Adrenal gland (tissue), 12 donors: Measurements from ENCODE around the gene ADCY2. TPM values are rescaled to one million over a fixed set of nuclear protein-coding genes. Genes with fewer than 3 reads are reported as not detected.

Source experiments
- DNase-seq, 7 donors: peaks; one replicate each; pipeline ENCODE4 v3.0.0-alpha.2; 2019 to 2020
- H3K27ac ChIP-seq, 5 donors: fragments of 200-600 bp; sonication (generic) in 4 of 5; 1 replicate in 3 of 5; 2 replicates in 2 of 5; pipeline versions ENCODE4 v1.5.1 to v1.8.0; 2016 to 2020; ENCODE audit warnings: mild to moderate bottlenecking in 1 of 5
- H3K27me3 ChIP-seq: fragments of 200-600 bp; 2 replicates; pipeline ENCODE4 v1.8.0; 2021
- H3K36me3 ChIP-seq, 2 donors: fragments of 200-600 bp; replicated peaks in 1 of 2; 1 replicate in 1 of 2; 2 replicates in 1 of 2; pipeline versions ENCODE4 v1.5.1 to v1.8.0; 2018 to 2022
- H3K4me1 ChIP-seq, 2 donors: fragments of 200-600 bp; replicated peaks in 1 of 2; 1 replicate in 1 of 2; 2 replicates in 1 of 2; pipeline versions ENCODE4 v1.5.1 to v1.8.0; 2018 to 2021
- H3K4me3 ChIP-seq, 4 donors: fragments of 200-600 bp; sonication (generic) in 3 of 4; one replicate each; pipeline ENCODE4 v1.5.1; 2016 to 2018
- H3K9me3 ChIP-seq, 3 donors: fragments of 200-600 bp; sonication (generic) in 1 of 3; replicated peaks in 1 of 3; 1 replicate in 2 of 3; 2 replicates in 1 of 3; pipeline versions ENCODE4 v1.5.1 to v1.8.0; 2016 to 2021
- POLR2A ChIP-seq, 2 donors: fragments of 450-650 bp; IDR thresholded peaks; one replicate each; pipeline ENCODE4 v1.6.1; 2017; ENCODE audit warnings: antibody characterized with exemption in 2 of 2, mild to moderate bottlenecking in 2 of 2, moderate library complexity in 1 of 2
- WGBS, 4 donors: extraction: QIAGEN DNeasy Blood & Tissue Kit in 2 of 4; methylation state at CpG; one replicate each; pipeline versions ENCODE4 v1.1.5 to v1.1.7; 2013 to 2017; 5-methylcytosine and 5-hydroxymethylcytosine counted together
- intact Hi-C, 2 donors: fragments of 100-400 bp; cut with DNase I; formaldehyde crosslinking; loops; one replicate each; pipeline versions ENCODE4 v1.14.1 to v1.15.0; 2022 to 2023
- polyA plus RNA-seq, 3 donors: library from polyadenylated mRNA; stranded (reverse); fragments of 200-250 nt in 2 of 3; fragments of 350-450 nt in 1 of 3; fragmentation: Illumina TruSeq in 1 of 3; extraction: RNeasy Lipid Tissue Mini Kit (QIAGEN cat#74804) in 1 of 3; gene quantifications; one replicate each; pipeline ENCODE4 v1.2.3, GENCODE V29; 2013 to 2014
- total RNA-seq, 9 donors: library from RNA; depleted of rRNA in 4 of 9; stranded (reverse); fragments of >200 nt in 4 of 9; fragments of 120-200 nt in 1 of 9; fragmentation: NEBNext Ultra II Directional in 1 of 9; extraction: Animal tissue kit (Norgen Biotek cat#: 25700) in 1 of 9; gene quantifications; one replicate each; pipeline versions ENCODE4 v1.1.0 to v1.2.4, GENCODE V29; 2013 to 2023
- TF ChIP-seq, protein P1 (sequence below), 6 experiments: fragments of 450-650 bp in 4 of 6; fragments of 200-600 bp in 2 of 6; sonication (generic) in 1 of 6; IDR thresholded peaks; 1 replicate in 5 of 6; 2 replicates in 1 of 6; pipeline versions ENCODE4 v1.5.1 to v1.8.0; 2016 to 2021; ENCODE audit warnings: antibody characterized with exemption in 6 of 6, mild to moderate bottlenecking in 2 of 6, moderate library complexity in 1 of 6
- donor health status: healthy with polysubstance abuse.
- donor health status: Bipolar disorder and iron deficiency.
- donor health status: DM: yes; HTN: yes; CAD: no.
- donor health status: DM: no; HTN: no; CAD: no.
- donor health status: DM: no; HTN: no; CAD: no.
- donor health status: DM: yes; HTN: yes; CAD: no.

ADCY2 gene
- total and polyA plus RNA-seq, 12 donors: 0.85 to 6.6 (median 2.3) TPM

DNA sequence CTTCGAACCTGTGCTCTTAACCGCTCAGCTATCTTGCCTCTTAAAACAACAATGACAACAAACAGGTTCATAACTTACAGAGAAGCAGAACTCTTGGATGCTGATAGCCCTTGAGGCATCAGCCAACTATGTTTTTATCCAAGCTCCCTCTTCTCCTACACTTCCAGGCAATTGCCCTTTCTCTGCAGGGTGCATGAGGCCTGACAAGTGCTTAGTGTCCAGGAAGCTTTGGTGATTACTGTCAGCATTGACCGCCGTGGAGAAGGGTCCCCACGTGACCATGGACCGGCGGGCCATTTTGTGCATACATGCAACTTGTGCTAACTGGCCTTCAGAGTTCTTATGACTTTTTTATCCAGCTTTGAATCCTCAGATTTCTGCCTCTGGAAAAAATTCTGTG lies 71.2 kb downstream of the ADCY2 start:
- Histone ChIP-seq H3K27me3 (no peaks in the 10 kb centered on the region), H3K4me1 (no peaks in the 10 kb centered on the region), H3K27ac (no peak overlapping the region), H3K36me3 (no peaks in the 10 kb centered on the region), H3K9me3 (peaks cover 0 to 4% (median 0%) of the 10 kb centered on the region in 3 donors), H3K4me3 (no peak overlapping the region)
- intact Hi-C loops: no loop called here
- WGBS, 4 donors: 76 to 93% (median 82%) methylated on average over 7 of the region's 7 CpGs
- TF ChIP-seq POLR2A (IDR thresholded peaks at IDR 0.05): no peak
- TF ChIP-seq, protein P1, sequence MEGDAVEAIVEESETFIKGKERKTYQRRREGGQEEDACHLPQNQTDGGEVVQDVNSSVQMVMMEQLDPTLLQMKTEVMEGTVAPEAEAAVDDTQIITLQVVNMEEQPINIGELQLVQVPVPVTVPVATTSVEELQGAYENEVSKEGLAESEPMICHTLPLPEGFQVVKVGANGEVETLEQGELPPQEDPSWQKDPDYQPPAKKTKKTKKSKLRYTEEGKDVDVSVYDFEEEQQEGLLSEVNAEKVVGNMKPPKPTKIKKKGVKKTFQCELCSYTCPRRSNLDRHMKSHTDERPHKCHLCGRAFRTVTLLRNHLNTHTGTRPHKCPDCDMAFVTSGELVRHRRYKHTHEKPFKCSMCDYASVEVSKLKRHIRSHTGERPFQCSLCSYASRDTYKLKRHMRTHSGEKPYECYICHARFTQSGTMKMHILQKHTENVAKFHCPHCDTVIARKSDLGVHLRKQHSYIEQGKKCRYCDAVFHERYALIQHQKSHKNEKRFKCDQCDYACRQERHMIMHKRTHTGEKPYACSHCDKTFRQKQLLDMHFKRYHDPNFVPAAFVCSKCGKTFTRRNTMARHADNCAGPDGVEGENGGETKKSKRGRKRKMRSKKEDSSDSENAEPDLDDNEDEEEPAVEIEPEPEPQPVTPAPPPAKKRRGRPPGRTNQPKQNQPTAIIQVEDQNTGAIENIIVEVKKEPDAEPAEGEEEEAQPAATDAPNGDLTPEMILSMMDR (IDR thresholded peaks at IDR 0.05): no peak
- DNase-seq: no peak

DNA sequence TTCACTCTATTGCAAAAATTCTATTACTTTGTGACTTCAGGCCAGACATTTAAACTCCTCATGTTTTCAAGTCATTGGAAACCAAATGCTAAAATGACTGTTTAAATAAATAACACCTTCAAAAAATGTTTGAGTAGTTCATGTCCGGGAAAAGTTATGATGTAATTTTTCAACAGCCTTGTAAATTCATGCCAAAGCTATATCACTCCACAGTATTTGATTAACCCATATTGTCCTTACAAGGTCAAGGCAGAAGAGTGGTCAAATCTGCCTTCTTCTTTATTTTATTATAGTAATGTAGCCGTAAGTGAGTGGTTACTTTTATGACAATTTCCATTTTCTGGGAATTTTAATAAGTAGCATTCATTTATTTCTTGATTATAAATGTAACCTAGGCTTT lies 72.8 kb downstream of the ADCY2 start:
- no peaks in the 10 kb centered on the region for H3K4me1 ChIP-seq
- intact Hi-C loops: no loop called here
- 61 to 75% (median 74%) methylated on average over 2 of the region's 2 CpGs for WGBS, 4 donors
- H3K9me3 ChIP-seq: peaks cover 0 to 4% (median 0%) of the 10 kb centered on the region in 3 donors
- no peak for DNase-seq
- H3K27ac ChIP-seq: no peak overlapping the region
- no peaks in the 10 kb centered on the region for H3K27me3 ChIP-seq
- H3K36me3 ChIP-seq: no peaks in the 10 kb centered on the region
- TF ChIP-seq POLR2A (IDR thresholded peaks at IDR 0.05): no peak
- TF ChIP-seq, protein P1 (IDR thresholded peaks at IDR 0.05): no peak
- H3K4me3 ChIP-seq: no peak overlapping the region

GRCh38 chr5:7471710-7472109 lies 75.8 kb downstream of the ADCY2 start:
- 89 to 100% (median 93%) methylated on average over 1 of the region's 1 CpG for WGBS, 4 donors
- no peaks in the 10 kb centered on the region for H3K4me1 ChIP-seq
- H3K9me3 ChIP-seq: peaks cover 0 to 4% (median 0%) of the 10 kb centered on the region in 3 donors
- TF ChIP-seq, protein P1 (IDR thresholded peaks at IDR 0.05): no peak
- TF ChIP-seq POLR2A (IDR thresholded peaks at IDR 0.05): no peak
- intact Hi-C loops: no loop called here
- no peak overlapping the region for H3K27ac ChIP-seq
- H3K4me3 ChIP-seq: no peak overlapping the region
- DNase-seq: no peak
- H3K36me3 ChIP-seq: no peaks in the 10 kb centered on the region
- no peaks in the 10 kb centered on the region for H3K27me3 ChIP-seq

GRCh38 chr5:7473115-7473514 lies 77.2 kb downstream of the ADCY2 start:
- no peak for DNase-seq
- Histone ChIP-seq H3K36me3 (no peaks in the 10 kb centered on the region), H3K4me1 (no peaks in the 10 kb centered on the region), H3K4me3 (no peak overlapping the region), H3K9me3 (peaks cover 0 to 4% (median 0%) of the 10 kb centered on the region in 3 donors), H3K27me3 (no peaks in the 10 kb centered on the region), H3K27ac (no peak overlapping the region)
- WGBS, 4 donors: 84 to 89% (median 85%) methylated on average over 2 of the region's 2 CpGs
- intact Hi-C loops: no loop called here
- TF ChIP-seq, protein P1 (IDR thresholded peaks at IDR 0.05): no peak
- TF ChIP-seq POLR2A (IDR thresholded peaks at IDR 0.05): no peak
